HG03457 (cell line): Measurements from ENCODE around the gene IRX4.

Experiments used
- ATAC-seq: cut with Tn5 transposase; IDR thresholded peaks from one replicate; pipeline ENCODE4 v1.9.1; 2021; ENCODE audit warnings: moderate number of reproducible peaks; ENCODE audit not compliant: unreplicated experiment

IRX4 gene

GRCh38 chr5:1840741-1841521 is 41.8 kb downstream of the IRX4 start:
- no peak for ATAC-seq

GRCh38 chr5:1840071-1840547 is 42.6 kb downstream of the IRX4 start:
- no peak for ATAC-seq

- ATAC-seq, result no peak
Observed at GRCh38 chr5:1838013-1838412, 44.7 kb downstream of the IRX4 start.

- no peak for ATAC-seq
Observed at GRCh38 chr5:1836891-1837880, 45.5 kb downstream of the IRX4 start.

- ATAC-seq, result no peak
Observed at GRCh38 chr5:1836176-1836890, 46.4 kb downstream of the IRX4 start.

- ATAC-seq, result no peak
Observed at GRCh38 chr5:1835431-1835830, 47.3 kb downstream of the IRX4 start.

GRCh38 chr5:1834721-1835429 is 47.9 kb downstream of the IRX4 start:
- ATAC-seq, result no peak

GRCh38 chr5:1834022-1834551 is 48.6 kb downstream of the IRX4 start:
- ATAC-seq, result no peak

GRCh38 chr5:1833264-1834021 is 49.3 kb downstream of the IRX4 start:
- no peak for ATAC-seq

- no peak for ATAC-seq
Observed at GRCh38 chr5:1832511-1833250, 50.0 kb downstream of the IRX4 start.

GRCh38 chr5:1831677-1832313 is 50.9 kb downstream of the IRX4 start:
- no peak for ATAC-seq

- ATAC-seq, result no peak
Observed at GRCh38 chr5:1831257-1831656, 51.5 kb downstream of the IRX4 start.

- ATAC-seq, result no peak
Observed at GRCh38 chr5:1830571-1831228, 52.0 kb downstream of the IRX4 start.

- ATAC-seq, result no peak
Observed at GRCh38 chr5:1827886-1828397, 54.8 kb downstream of the IRX4 start.
